HG03066 (cell line): ENCODE data around the gene TENM4.
"Not testable (repeated sequence)": the region's sequence is repeated elsewhere in the genome, so short reads cannot be mapped to it uniquely, and the experiment has no call there.

ENCODE experiments used
- ATAC-seq: cut with Tn5 transposase; IDR thresholded peaks from one replicate; pipeline ENCODE4 v1.9.1; 2021; ENCODE audit warnings: low read depth; ENCODE audit not compliant: unreplicated experiment

Gene TENM4

DNA sequence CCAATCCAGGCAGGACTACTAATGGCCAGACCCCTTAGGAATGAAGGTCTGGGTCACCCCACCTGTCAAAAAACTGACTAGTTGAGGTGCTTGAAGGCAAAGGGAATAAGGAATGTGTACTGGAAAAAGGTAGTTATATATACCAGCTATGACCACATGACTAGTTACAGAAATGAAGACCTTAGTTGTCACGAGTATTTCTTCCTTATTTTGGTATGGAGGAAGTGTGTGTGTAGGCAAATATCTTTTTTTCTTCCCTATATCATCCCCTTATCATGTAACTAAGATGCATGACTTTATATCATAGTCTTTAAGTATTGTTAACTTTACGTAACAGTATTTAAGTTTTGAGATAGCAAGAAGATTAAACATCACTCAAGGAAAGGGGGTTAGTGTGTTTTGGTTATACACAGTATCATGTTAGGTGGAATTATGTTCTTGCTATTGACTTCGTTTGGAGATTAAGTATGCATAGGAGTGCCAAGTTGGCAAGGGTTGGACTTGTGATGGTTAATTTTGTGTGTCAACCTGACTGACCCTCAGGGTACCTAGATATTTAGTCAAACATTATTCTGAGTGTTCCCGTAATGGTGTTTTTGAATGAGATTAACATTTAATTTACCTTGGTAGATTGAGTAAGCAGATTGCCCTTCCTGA is 828.0 kb downstream of the TENM4 start:
- ATAC-seq = no peak

DNA sequence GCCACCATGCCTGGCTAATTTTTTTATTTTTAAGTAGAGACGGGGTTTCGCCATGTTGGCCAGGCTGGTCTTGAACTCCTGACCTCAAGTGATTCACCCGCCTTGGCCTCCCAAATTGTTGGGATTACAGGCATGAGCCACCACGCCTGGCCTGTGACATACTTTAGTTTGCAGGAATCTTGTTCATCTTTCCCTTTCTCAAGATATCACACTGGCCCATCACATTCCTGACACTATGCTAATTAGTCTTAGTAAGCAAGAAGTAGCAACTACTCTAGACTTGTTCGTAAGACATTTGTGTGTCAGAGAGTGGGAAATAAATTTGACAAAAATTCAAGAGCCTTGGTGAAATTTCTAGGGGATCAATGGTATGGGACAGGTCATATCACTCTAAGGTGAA is 831.5 kb downstream of the TENM4 start:
- not testable (repeated sequence) for ATAC-seq

DNA sequence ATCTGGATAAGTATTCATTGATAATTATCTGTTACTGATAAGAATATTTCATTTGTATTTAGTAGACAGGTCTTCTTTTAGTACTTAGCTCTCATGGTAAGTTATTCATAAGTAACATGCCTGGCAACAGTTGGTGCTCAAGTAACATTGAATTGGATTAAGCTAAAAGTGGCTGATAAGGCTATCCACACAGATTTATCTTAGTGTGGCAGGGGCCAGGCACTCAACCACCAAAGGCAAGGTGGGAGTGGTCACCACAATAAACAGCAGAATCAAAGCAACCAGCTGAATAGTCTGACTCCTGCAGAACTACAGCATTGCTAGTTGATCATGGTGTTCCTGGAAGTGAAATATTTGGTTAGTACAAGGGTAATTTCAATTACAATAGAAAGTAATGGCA is 833.1 kb downstream of the TENM4 start:
- no peak for ATAC-seq

DNA sequence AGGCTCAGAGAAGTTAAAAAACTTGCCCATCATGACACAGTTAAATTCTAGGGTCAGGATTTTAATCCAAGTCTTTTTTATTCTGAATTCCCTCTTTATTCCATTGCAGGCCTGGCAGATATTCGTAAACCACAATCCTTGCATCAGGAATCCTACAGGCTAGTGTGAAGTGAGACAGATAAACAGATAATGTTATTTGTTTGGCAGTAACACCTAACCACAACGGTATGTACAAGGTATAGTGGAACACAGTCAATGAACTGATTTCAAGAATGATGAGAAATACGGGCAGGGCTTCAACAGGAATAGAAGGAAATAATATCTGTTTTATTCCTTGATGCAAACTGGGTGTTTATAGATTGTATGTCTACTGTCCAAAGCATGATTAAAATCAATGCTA is 834.2 kb downstream of the TENM4 start:
- ATAC-seq = no peak

DNA sequence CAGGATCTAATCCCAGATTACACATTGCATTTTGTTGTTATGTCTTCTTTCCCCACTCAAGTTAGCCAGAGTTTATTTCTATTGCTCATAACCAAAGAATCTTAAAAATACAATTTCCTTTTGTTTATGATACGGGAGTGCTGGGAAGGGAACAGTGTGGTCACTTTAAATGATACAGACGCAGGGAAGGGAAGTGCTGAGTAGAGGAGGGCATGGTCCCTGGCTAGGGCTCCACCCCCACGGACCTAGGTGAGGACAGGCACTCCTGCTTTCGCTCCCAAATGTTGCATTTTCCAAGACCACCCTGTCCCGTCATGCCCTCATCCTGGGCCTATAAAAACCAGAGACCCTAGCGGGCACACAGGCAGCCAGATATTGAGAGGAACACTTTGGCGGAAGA is 835.5 kb downstream of the TENM4 start:
- no peak for ATAC-seq

DNA sequence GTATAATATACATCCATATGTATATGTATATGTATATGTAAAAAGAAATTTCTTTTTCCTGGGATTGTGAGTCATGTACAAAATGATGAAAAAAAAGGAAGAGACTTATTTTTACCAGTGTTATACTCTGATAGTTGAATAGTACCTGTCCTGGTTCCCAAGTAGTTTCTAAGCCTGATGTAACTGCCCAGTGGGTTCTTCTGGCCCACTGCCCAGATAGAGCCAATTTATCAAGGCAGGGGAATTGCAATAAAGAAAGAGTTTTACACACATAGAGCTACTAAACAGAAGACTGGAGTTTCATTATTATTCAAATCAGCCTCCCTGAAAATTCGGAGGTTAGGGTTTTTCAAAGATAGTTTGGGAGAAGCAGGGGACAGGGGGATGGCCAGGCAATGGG is 837.0 kb downstream of the TENM4 start:
- no peak for ATAC-seq
